ENCODE results near the gene U2SURP. TPM values are rescaled to one million over a fixed set of nuclear protein-coding genes. Genes with fewer than 3 reads are reported as not detected.

U2SURP gene
- total RNA-seq, 1 donor from 2014 or later, result 106 TPM

DNA sequence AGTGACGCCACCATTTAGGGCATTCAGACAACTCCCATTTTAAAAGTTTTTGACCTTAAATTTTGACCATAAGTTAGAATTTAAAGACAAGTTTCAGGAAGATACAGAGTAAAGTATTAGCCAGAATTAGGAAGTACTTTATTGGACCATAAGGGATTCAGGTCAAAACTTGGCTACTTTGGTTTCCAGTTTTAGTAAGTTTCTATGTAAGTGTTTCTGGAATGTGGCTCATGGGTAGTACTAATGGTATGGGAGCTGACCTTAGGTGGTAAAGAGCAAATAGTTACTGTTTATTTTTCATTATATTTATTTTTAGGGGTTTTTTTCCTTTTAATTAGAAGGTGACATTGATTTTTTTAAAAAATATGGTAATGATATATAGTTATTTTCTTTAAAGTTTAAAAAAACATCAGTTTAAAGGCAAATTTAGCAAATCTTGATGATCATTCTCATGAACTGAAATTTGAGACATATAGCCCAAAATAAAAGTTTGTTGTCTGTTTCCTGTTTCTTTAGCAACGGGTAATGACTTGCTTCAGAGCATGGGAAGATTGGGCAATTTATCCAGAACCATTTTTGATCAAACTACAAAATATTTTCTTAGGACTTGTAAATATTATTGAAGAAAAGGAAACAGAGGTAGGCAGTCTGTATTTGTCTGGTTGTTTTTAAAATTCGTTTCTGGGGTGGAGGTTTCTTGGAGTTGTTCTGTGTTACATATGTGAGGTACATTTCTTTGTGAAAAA lies 34.3 kb downstream of the U2SURP start:
- no peak for DNase-seq (ENCODE audit: low read depth)
- no peak overlapping the region for H3K4me2 ChIP-seq (ENCODE audit: low read length)
- no peak overlapping the region for H3K27ac Mint-ChIP-seq (ENCODE audit: unreplicated experiment)
- H3K4me1 ChIP-seq (ENCODE audit: insufficient read depth, low read length), result no peaks in the 10 kb centered on the region
- H3K36me3 Mint-ChIP-seq (ENCODE audit: low read depth, unreplicated experiment), result peaks cover 9% of the 10 kb centered on the region
- no peaks in the 10 kb centered on the region for H3K9me3 ChIP-seq (ENCODE audit: insufficient read depth, low read depth, low read length)
- H3K36me3 ChIP-seq (ENCODE audit: insufficient read depth, low read length), result peaks cover 23% of the 10 kb centered on the region
- H4K20me1 ChIP-seq (ENCODE audit: insufficient read depth, low read length), result peaks cover 3% of the 10 kb centered on the region
- H3K4me1 Mint-ChIP-seq (ENCODE audit: low read depth, unreplicated experiment), result peaks cover 9% of the 10 kb centered on the region
- H3K9me3 Mint-ChIP-seq (ENCODE audit: unreplicated experiment), result peaks cover 2% of the 10 kb centered on the region
- TF ChIP-seq, protein P1, sequence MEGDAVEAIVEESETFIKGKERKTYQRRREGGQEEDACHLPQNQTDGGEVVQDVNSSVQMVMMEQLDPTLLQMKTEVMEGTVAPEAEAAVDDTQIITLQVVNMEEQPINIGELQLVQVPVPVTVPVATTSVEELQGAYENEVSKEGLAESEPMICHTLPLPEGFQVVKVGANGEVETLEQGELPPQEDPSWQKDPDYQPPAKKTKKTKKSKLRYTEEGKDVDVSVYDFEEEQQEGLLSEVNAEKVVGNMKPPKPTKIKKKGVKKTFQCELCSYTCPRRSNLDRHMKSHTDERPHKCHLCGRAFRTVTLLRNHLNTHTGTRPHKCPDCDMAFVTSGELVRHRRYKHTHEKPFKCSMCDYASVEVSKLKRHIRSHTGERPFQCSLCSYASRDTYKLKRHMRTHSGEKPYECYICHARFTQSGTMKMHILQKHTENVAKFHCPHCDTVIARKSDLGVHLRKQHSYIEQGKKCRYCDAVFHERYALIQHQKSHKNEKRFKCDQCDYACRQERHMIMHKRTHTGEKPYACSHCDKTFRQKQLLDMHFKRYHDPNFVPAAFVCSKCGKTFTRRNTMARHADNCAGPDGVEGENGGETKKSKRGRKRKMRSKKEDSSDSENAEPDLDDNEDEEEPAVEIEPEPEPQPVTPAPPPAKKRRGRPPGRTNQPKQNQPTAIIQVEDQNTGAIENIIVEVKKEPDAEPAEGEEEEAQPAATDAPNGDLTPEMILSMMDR (IDR thresholded peaks at IDR 0.05; ENCODE audit: insufficient read depth, low read depth, low read length), result no peak
- no peak for TF ChIP-seq EZH2 (IDR thresholded peaks at IDR 0.05; ENCODE audit: insufficient read depth, low read length)
- H3K27ac ChIP-seq (ENCODE audit: low read depth, low read length), result no peak overlapping the region
- H2AFZ ChIP-seq (ENCODE audit: low read depth, low read length), result no peak overlapping the region
- no peak overlapping the region for H3K9ac ChIP-seq (ENCODE audit: low read length)
- no peak overlapping the region for H3K4me3 Mint-ChIP-seq (ENCODE audit: unreplicated experiment)
- H3K27me3 ChIP-seq (ENCODE audit: insufficient read depth, low read length), result no peaks in the 10 kb centered on the region
- no peak overlapping the region for H3K4me3 ChIP-seq (ENCODE audit: insufficient read depth, low read depth, low read length)
- FAIRE-seq, result no peak
- no peaks in the 10 kb centered on the region for H3K79me2 ChIP-seq (ENCODE audit: insufficient read depth, low read length)
- no peaks in the 10 kb centered on the region for H3K27me3 Mint-ChIP-seq (ENCODE audit: low read depth, unreplicated experiment)

DNA sequence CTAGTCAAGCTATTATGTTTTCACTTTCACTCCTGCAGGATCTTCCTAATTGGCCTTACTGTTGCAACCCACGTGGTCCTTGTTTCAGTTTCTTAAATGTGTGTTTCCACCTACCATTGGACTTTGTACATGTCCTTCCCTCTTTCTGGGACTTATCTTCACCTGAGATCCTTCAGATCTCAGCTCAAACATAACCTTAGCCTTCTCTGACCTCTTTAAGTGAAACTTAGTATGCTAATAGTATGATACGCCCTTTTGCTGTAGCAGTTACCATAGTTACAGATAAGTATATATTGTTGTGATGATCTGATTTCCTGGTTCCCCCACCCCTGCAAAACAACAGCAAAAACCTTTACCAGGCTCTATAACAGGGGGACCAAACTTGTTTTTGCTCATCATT lies 35.2 kb downstream of the U2SURP start:
- no peak overlapping the region for H3K27ac ChIP-seq (ENCODE audit: low read depth, low read length)
- peaks cover 23% of the 10 kb centered on the region for H3K36me3 ChIP-seq (ENCODE audit: insufficient read depth, low read length)
- H3K4me3 Mint-ChIP-seq (ENCODE audit: unreplicated experiment), result no peak overlapping the region
- H3K4me3 ChIP-seq (ENCODE audit: insufficient read depth, low read depth, low read length), result no peak overlapping the region
- H3K4me1 Mint-ChIP-seq (ENCODE audit: low read depth, unreplicated experiment), result peaks cover 5% of the 10 kb centered on the region
- H3K79me2 ChIP-seq (ENCODE audit: insufficient read depth, low read length), result peaks cover under 1% of the 10 kb centered on the region
- FAIRE-seq (no peak), DNase-seq (ENCODE audit: low read depth) (no peak)
- H3K9ac ChIP-seq (ENCODE audit: low read length), result no peak overlapping the region
- H3K27me3 ChIP-seq (ENCODE audit: insufficient read depth, low read length), result no peaks in the 10 kb centered on the region
- no peak overlapping the region for H2AFZ ChIP-seq (ENCODE audit: low read depth, low read length)
- H4K20me1 ChIP-seq (ENCODE audit: insufficient read depth, low read length), result peaks cover 3% of the 10 kb centered on the region
- no peaks in the 10 kb centered on the region for H3K4me1 ChIP-seq (ENCODE audit: insufficient read depth, low read length)
- peaks cover 6% of the 10 kb centered on the region for H3K36me3 Mint-ChIP-seq (ENCODE audit: low read depth, unreplicated experiment)
- no peaks in the 10 kb centered on the region for H3K9me3 Mint-ChIP-seq (ENCODE audit: unreplicated experiment)
- no peak overlapping the region for H3K27ac Mint-ChIP-seq (ENCODE audit: unreplicated experiment)
- H3K4me2 ChIP-seq (ENCODE audit: low read length), result no peak overlapping the region
- H3K27me3 Mint-ChIP-seq (ENCODE audit: low read depth, unreplicated experiment), result no peaks in the 10 kb centered on the region
- H3K9me3 ChIP-seq (ENCODE audit: insufficient read depth, low read depth, low read length), result no peaks in the 10 kb centered on the region
- TF ChIP-seq, protein P1 (IDR thresholded peaks at IDR 0.05; ENCODE audit: insufficient read depth, low read depth, low read length), result no peak
- TF ChIP-seq EZH2 (IDR thresholded peaks at IDR 0.05; ENCODE audit: insufficient read depth, low read length), result no peak

DNA sequence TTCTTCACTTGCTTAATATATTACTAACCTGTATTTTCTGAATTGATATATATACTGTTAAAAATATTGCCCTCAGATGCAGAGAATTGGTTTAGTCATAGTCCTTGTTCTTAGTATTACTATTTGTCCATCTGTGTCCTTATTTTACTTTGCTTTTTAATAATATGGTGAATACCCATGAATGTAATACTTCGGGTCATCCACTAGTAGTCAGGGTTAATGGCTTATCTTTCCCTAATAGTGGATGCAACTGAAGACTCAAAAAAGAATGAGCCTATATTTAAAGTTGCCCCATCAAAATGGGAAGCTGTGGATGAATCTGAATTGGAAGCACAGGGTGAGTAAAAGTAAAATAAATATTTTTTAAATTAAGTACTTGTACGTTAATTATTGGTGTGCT lies 36.5 kb downstream of the U2SURP start:
- H3K36me3 Mint-ChIP-seq (ENCODE audit: low read depth, unreplicated experiment), result peaks cover 6% of the 10 kb centered on the region
- peaks cover 5% of the 10 kb centered on the region for H3K4me1 Mint-ChIP-seq (ENCODE audit: low read depth, unreplicated experiment)
- H3K27ac Mint-ChIP-seq (ENCODE audit: unreplicated experiment), result no peak overlapping the region
- H3K27me3 Mint-ChIP-seq (ENCODE audit: low read depth, unreplicated experiment), result no peaks in the 10 kb centered on the region
- peaks cover 12% of the 10 kb centered on the region for H3K79me2 ChIP-seq (ENCODE audit: insufficient read depth, low read length)
- no peaks in the 10 kb centered on the region for H3K27me3 ChIP-seq (ENCODE audit: insufficient read depth, low read length)
- TF ChIP-seq, protein P1 (IDR thresholded peaks at IDR 0.05; ENCODE audit: insufficient read depth, low read depth, low read length), result no peak
- TF ChIP-seq EZH2 (IDR thresholded peaks at IDR 0.05; ENCODE audit: insufficient read depth, low read length), result no peak
- H3K4me1 ChIP-seq (ENCODE audit: insufficient read depth, low read length), result no peaks in the 10 kb centered on the region
- no peak overlapping the region for H3K9ac ChIP-seq (ENCODE audit: low read length)
- H3K36me3 ChIP-seq (ENCODE audit: insufficient read depth, low read length), result peaks cover 23% of the 10 kb centered on the region
- H4K20me1 ChIP-seq (ENCODE audit: insufficient read depth, low read length), result peaks cover 5% of the 10 kb centered on the region
- H3K4me2 ChIP-seq (ENCODE audit: low read length), result no peak overlapping the region
- H2AFZ ChIP-seq (ENCODE audit: low read depth, low read length), result no peak overlapping the region
- no peak for DNase-seq (ENCODE audit: low read depth)
- no peak overlapping the region for H3K4me3 Mint-ChIP-seq (ENCODE audit: unreplicated experiment)
- H3K9me3 ChIP-seq (ENCODE audit: insufficient read depth, low read depth, low read length), result no peaks in the 10 kb centered on the region
- H3K9me3 Mint-ChIP-seq (ENCODE audit: unreplicated experiment), result no peaks in the 10 kb centered on the region
- H3K27ac ChIP-seq (ENCODE audit: low read depth, low read length), result no peak overlapping the region
- FAIRE-seq, result no peak
- H3K4me3 ChIP-seq (ENCODE audit: insufficient read depth, low read depth, low read length), result no peak overlapping the region

All from astrocyte (in vitro differentiated cells and primary cell).